NCI-H1092 (cell line): ENCODE data around the gene RBMXL3.
"Not testable (repeated sequence)": the region's sequence is repeated elsewhere in the genome, so short reads cannot be mapped to it uniquely, and the experiment has no call there.

Experiments used
- DNase-seq: peaks from one replicate; lab custom pipeline; 2025; lab: John Stamatoyannopoulos, UW

RBMXL3 gene

DNA sequence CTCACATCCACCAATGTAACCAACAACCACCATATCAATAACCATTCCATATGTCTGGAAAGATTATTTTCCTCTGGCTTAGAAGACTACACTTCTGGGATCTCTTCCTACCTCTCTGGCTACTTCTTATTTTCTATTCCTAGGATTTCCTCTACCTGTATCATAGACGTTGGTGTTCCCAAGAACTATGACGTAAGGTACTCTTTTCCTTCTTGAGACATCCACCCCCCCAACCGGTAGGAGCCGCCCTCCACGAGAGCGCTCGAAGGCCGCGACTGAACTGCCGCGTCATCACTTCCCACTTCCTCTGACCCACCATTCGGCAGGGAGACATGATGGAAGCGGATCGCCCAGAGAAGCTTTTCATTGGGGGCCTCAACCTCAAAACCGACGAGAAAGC lies at the start of gene RBMXL3:
TSS of gene RBMXL3 (plus strand) at position 301 of the 400 bp plus-strand sequence. CDS start at position 333, 32 bp downstream.
- DNase-seq: no peak

DNA sequence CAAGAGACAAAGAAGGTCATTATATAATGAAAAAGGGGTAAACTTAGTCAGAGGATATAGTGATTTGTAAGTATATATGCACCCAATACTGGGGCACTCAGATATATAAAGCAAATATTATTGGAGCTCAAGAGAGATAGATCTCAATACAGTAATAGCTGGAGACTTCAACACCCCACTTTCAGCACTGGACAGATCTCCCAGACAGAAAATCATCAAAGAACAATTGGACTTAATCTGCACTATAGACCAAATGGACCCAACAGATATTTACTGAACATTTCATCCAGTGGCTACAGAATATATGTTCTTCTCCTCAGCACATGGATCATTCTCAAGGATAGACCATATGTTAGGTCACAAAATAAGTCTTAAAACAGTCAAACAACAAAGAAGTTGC lies 47.2 kb upstream of the RBMXL3 start:
- DNase-seq: no peak

DNA sequence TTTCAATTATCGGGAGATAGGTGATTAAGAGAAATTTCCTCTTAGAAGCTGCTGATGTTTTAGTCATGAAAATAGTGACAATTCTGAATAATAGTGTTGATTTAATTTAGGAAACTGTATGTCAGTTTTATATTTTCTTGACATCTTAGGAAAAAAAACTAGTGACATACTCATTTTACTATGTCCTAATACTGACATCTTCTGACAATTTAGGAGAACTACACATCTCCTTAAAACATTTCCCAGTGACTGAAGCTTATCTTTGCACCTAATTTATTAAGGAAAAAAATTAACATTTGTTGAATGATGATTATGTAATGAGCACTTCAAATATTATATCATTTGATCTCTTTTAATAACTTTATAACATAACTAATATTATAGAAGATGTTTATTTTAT lies 42.0 kb upstream of the RBMXL3 start:
- no peak for DNase-seq

DNA sequence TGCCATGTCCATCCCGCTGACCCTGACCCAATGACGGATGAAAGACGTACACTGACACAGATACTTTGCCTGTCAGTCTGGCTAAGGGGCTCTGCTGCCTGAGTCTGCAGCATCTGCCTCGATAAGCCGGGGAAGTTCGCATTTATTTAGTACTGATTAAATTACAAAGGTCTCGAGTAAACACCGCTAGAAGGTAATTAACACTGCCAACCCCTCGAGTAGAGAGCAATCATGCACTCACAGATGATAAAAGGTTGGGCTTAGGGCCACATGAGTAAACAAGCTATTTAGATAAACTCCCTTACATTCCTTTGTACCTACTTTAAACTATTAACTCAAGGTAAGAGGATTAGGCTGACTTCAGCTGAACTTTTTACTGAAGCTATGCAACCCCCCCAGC lies 16.0 kb upstream of the RBMXL3 start:
- DNase-seq: no peak

DNA sequence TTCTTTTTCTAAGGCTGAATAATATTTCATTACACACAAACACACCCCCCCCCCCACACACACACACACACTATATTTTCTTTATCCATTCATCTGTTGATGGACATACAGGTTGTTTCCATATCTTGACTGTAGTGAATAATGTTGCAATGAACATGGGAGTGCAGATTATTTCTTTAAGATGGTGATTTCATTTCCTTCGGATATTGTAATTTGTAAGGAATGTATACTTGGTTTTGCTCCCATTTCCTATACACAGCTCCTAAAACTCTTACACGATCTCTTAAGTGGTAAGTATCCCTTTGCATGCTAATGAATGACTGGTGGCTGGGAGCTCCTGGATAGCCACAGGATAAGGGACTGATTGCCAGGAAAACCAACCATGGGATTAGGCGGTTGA lies 14.7 kb upstream of the RBMXL3 start:
- no peak for DNase-seq

DNA sequence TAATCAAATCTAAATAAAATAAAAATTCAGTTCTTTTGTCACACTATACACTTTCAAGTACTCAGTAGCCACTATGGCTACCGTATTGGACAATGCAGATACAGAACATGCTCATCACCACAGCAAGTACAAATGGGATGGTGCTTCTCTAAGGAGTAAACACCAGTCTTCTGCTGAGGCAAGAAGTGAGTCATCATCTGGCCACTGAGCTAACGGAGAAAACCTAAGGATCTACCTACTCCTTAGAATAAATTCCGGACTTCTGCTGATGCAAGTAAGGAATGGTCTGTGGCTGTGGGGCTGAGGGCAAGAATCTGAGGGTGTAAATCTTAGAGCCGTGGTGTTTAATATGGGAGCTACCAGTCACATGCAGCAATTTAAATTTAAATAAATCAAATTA lies 11.3 kb upstream of the RBMXL3 start:
- no peak for DNase-seq

DNA sequence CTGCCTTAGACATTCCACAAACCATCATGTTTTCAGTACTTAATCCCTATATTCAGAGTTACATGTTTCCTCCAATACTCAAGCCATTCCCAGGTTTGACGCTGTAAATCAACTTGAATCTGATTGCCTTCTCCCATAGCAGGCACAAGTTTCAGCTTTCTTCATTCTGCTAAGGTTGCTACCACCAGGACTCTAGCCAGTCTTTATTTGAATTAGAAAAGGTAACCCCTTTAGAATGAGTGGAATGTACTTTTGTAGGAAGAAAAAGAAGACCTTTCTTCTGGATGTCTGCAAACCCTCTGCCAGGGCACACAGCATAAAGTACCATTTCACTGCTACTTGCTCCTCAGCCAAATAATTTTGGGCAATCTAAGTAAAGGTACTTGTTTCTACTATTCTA lies 10.7 kb upstream of the RBMXL3 start:
- DNase-seq: no peak

DNA sequence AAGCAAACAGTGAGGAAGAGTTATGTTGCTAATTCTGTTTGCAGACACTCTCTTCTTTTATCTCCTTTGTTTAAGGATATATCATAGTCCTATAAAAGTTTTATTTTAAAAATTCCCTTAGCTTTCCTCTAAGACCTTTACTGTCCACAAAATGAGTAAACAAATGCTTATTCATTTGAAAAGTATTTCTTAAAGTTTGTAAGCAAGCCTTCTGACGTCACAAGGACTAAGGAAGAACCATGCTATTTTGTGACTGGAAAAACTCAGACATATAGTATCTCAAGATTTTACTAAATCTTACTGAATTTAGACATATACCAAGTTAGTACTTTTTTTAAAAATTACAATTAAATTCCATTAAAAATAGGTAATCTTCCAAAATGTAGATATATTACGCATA lies 5.2 kb upstream of the RBMXL3 start:
- DNase-seq: no peak

DNA sequence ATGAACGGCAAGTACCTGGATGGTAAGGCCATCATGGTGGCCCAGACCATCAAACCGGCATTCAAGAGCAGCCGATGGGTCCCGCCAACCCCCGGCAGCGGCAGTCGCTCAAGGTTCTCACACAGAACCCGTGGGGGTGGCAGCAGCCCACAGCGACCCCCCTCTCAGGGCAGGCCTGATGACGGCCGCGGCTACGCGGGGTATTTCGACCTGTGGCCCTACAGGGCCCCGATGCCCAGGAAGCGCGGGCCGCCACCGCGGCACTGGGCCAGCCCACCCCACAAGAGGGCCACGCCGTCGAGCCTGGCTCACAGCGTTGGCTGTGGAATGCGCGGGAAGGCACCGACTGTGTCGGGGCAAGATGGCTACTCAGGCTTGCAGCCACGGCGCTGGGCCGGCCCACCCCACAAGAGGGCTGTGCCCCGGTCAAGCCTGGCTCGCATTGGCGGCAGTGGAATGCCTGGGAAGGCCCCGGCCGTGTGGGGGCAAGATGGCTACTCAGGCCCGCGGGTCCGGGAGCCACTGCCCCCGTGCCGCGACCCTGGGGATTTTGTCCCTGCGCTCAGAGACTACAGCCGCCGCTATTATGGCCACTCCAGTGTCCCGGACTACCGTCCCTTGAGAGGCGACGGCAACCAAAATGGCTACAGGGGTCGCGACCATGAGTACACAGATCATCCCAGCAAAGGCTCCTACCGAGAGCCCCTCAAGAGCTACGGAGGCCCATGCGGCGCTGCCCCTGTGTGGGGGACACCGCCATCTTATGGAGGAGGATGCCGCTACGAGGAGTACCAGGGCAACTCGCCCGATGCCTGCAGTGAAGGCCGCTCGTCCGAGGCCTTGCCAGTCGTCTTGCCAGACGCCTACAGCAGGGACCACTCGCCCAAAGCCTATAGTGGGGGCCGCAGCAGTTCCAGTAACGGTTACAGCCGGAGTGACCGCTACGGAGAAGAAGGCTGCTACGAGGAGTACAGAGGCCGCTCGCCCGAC lies 731 bp downstream of the RBMXL3 start:
- DNase-seq: no peak

DNA sequence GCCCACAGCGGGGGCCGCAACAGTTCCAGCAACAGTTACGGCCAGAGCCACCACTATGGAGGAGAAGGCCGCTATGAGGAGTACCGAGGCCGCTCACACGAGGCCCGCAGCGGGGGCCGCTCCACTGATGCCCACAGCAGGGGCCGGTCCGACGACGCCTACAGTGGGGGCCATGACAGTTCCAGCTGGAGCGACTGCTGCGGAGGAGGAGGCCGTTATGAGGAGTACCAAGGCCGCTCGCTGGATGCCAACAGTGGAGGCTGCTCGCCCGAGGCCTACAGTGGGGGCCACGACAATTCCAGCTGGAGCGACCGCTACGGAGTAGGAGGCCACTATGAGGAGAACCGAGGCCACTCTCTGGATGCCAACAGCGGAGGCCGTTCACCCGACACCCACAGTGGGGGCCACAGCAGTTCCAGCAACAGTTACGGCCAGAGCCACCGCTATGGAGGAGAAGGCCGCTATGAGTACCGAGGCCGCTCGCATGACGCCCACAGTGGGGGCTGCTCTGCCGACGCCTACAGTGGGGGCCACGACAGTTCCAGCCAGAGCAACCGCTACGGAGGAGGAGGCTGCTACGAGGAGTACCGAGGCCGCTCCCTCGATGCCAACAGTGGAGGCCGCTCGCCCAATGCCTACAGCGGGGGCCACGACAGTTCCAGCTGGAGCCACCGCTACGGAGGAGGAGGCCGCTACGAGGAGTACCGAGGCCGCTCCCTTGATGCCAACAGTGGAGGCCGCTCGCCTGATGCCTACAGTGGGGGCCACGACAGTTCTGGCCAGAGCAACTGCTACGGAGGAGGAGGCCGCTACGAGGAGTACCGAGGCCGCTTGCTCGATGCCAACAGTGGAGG lies 1.7 kb downstream of the RBMXL3 start:
- no peak for DNase-seq

DNA sequence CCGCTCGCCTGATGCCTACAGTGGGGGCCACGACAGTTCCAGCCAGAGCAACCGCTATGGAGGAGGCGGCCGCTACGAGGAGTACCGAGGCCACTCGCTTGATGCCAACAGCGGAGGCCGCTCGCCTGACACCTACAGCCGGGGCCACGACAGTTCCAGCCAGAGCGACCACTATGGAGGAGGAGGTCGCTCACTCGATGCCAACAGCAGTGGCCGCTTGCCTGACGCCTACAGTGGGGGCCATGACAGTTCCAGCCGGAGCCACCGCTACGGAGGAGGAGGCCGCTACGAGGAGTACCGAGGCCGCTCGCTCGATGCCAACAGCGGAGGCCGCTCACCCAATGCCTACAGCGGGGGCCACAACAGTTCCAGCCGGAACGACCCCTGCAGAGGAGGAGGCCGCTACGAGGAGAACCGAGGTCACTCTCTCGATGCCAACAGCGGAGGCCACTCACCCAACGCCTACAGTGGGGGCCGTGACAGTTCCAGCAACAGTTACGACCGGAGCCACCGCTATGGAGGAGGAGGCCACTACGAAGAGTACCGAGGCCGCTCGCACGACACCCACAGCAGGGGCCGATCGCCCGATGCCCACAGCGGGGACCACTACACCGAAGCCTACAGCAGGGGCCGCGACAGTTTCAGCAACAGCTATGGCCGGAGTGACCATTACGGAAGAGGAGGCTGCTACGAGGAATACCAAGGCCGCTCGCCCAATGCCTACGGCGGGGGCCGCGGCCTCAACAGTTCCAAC lies 2.5 kb downstream of the RBMXL3 start:
- DNase-seq: no peak

DNA sequence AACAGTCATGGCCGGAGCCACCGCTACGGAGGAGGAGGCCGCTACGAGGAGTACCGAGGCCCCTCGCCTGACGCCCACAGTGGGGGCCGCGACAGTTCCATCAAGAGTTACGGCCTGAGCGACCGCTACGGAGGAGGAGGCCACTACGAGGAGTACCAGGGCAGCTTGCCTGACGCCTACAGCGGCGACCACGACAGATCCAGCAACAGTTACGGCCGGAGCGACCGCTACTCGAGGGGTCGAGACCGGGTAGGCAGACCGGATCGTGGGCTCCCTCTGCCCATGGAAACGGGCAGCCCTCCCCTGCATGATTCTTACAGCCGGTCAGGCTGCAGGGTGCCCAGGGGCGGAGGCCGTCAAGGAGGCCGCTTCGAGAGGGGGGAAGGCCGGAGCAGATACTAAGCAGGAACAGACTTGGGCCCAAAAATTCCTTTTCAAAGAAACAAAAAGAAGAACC lies 3.1 kb downstream of the RBMXL3 start:
- DNase-seq: no peak

DNA sequence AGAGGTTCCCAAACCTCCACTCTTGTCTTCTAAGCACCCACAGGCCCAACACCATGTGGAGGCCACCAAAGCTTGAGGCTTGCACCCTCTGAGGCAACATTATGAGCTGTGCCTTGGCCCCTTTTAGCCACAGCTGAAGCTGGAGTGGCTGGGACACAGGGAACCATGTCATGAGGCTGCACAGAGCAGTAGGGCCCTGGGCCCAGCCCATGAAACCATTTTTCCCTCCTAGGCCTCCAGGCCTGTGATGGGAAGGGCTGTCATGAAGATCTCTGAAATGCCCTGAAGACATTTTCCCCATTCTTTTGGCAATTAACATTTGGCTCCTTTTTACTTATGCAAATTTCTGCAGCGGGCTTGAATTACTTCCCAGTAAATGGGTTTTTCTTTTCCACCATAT lies 14.8 kb downstream of the RBMXL3 start:
- no peak for DNase-seq

DNA sequence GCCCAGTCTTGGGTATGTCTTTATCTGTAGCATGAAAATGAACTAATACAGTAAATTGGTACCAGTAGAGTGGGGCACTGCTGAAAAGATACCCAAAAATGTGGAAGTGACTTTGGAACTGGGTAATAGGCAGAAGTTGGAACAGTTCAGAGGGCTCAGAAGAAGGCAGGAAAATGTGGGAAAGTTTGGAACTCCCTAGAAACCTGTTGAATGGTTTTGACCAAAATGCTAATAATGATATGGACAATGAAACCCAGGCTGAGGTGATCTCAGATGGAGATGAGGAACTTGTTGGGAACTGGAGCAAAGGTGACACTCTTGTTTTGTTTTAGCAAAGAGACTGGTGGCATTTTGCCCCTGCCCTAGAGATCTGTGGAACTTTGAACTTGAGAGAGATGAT lies 20.3 kb downstream of the RBMXL3 start:
- DNase-seq: not testable (repeated sequence)

DNA sequence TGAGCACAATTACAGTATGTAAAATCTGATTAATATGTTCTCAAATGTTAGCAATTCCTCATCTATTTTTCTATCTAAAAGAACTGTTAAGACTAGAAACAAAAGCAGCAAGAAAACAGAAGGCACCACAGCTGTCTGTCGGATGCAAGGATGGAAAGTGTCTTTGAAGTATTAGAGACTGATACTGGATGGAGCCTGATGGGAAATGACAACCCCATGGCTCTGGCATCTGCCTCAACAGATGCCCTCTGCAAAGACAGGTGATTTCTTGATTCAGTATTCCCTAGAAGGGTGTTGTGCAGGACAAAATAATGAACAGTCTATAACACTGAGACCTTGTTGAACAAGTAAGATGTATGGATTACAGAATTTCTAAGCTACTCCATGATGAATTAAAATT lies 24.9 kb downstream of the RBMXL3 start:
- no peak for DNase-seq

DNA sequence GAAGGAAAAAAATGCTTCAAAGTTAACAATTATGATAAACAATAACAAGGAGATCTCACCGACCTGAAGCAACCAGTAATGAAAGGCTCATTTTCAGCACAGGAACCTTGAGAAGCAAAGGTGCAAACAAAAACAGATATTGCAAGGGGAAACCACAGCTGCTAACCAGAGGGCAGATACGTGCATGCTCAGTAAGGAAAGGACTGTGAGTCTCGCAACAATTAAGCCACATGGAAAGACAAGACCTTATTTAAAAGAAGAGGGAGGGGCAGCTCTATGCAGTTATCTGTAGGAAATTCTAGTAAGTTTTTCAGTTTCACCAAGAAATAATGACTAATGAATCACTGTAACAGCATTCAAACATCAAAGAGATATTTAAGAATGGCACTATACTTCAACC lies 25.4 kb downstream of the RBMXL3 start:
- no peak for DNase-seq

DNA sequence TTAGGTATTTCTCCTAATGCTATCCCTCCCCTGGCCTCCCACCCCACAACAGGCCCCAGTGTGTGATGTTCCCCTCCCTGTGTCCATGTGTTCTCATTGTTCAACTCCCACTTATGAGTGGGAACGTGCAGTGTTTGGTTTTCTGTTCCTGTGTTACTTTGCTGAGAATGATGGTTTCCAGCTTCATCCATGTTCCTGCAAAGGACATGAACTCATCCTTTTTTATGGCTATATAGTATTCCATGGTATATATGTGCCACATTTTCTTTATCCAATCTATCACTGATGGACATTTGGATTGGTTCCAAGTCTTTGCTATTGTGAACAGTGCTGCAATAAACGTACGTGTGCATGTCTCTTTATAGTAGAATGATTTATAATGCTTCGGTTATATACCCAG lies 28.1 kb downstream of the RBMXL3 start:
- DNase-seq: not testable (repeated sequence)

DNA sequence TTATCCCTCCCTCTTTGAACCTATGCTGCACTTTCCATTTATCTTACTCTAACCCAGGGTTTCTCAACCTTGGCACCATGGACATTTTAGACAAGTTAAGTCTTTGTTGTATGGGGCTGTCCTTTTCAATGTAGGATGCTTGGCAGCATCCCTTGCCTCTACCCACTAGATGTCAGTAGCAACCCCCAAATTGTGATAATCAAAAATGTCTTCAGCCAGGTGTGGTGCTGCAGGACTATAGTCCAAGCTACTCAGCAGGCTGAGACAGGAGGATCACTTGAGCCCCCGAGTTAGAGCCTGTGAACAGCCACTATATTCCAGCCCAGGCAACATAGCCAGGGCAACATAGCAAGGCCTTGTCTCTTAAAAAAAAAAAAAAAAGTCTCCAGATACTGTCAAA lies 37.7 kb downstream of the RBMXL3 start:
- peak; percentile 25 for DNase-seq

DNA sequence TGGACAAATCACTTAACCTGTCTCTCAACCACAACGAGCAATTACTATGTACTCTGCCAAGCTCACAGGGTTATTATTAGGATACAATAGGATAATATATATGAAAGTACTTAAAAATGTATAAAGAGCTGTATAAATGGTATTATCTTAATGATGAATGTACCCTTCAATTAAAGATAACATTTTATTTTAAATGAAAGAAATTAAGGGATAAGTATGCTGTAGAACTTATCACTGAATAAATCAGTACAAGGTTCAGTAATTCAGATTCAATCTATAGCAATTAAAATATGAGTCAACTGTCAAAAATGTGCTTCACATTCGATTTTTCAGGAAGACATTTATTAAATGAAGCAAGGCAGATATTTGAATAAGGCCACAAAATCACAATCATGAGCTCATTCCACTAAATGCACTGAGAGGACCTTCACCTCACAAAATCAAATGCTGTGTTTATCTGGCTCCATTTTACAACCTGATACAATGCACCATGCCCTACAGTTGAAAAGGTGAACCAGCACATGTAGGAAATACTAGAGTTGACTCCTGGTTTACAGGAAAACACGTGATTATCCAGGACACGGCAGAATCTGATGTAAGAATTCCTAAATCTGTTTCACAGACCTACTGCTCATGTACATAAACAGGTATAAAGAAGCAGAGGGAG lies 40.3 kb downstream of the RBMXL3 start:
- no peak for DNase-seq

DNA sequence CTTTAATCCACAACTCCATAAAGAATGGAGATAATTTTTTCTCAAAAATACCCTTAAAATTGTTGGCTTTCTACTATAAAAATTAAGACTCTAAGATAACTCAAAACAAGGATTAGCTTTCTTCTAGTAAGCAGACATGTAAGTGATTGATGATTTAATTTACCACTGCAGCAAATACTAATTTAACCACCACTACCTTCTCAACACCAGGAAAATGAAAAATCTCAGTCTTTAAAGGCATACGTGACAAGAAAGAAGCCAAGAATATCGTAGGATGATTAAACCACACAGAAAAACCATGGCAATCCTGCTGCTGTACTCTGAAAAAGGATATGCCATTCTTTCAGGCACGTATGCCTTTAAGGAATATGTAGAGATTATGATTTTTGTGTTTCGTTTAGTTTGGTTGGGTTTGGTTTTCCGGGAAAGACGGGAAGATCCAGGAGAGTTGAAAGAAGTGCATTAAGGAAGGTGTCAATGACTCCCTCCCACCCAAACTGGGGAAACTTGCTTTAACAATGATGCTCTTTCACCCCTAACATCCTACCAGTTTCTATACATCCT lies 43.8 kb downstream of the RBMXL3 start:
- DNase-seq: no peak
